NCI-H446 treated with DMSO at 0.1 percent for 48 hours (cell line): ENCODE measurements around the gene TECRL.

Experiments
- DNase-seq: peaks from one replicate; lab custom pipeline; 2025; lab: John Stamatoyannopoulos, UW

TECRL gene

DNA sequence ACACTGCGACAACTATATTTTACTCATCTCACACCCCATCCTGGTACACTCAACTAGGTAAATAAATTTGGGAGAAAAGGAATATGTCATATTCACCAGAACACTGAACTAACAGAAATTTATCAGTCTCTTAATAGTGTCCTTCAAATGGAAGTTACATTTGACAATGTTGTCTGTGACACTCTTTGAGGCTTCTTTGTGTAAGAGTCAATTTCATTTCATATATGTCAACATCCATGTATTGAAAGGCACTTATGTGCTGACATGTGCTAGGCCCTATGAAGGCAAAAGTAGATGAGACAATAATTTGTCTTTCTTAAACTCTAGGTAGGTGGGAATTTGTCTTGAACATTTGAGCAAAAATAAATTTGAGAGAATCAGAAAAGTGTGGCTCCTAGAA is 82.0 kb downstream of the TECRL start:
- DNase-seq = no peak

DNA sequence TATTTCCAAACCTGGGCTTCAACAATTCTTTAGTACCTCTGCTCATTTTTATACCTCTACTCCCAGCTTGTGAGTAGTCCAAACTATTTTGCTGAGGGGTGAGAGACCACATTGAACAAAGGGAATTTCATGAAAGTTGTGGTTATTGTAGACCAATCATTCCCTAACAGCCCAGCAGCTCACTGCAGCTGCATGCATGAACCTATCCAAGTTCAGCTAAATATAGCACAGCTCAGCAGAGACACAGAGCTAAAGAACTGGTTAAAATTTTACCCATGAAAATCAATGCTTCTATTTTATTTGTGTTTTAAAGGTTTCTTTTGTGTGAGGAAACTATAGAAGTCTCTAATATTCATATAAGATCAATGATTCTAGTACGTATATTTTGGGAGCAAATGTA is 82.7 kb downstream of the TECRL start:
- no peak for DNase-seq

DNA sequence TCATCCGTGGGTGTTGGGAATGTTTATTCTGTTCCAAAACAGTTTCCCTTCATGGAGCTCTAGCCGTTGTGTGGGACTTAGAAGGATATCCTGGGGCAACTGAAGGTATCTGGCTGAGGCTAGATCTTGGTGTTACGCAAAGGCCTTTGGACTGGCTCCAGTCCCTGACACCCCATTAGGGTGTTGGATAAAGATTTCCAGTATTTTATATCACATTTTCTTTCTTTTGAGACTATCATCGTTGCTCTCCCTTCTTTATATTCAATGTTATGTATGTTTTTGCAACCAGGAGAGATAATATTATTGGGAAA is 103.0 kb downstream of the TECRL start:
- DNase-seq = no peak

DNA sequence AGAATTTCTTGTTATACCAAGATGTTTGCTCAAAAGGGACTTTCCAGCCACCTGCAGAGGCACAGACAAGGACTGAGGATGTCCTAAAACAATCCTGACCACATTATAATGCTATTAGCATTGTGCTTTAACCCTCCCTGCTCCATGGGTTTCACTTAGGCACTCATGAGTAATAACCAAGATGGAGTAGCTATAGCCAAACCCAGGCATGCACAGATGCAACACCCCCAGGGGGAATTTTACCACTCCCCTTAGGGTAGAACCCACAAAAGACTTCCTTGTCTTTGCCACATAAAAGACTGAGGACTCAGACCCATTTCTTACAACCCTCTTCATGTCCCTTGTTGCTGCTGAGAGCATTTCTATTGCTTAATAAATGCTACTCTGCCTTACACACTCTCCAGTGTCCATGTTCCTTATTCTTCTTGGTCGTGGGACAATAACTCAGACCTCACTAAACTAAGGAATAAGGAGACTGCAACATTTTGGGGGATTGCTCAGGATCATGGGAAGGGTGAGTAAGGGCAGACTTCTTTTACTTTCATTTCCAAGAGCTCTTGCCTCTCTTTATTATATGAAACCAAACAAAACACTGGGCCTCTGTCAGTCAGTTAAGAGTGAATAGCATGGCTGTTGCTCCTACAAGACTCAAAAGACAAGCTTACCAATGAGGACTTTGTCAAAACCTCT is 103.5 kb downstream of the TECRL start:
- DNase-seq = no peak

DNA sequence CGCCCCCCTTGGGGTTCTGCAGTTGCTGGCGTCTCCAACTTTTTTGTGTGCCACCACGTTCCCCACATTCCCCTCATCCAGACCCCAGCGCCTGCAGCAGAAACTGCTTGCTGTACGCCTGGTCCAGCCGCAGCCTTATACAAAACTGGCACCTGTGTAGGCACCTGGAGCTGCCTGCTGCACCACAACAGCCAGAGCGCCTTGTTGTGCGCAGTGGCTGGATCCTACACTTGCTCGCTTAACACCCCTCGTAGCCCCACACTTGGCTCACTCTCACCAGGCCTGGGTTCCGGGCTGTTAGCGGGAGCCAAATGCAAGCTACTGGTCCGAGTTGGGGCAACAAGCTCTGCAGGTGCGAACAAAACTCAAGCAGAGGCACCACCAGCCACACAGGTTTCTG is 136.8 kb downstream of the TECRL start:
- no peak for DNase-seq

DNA sequence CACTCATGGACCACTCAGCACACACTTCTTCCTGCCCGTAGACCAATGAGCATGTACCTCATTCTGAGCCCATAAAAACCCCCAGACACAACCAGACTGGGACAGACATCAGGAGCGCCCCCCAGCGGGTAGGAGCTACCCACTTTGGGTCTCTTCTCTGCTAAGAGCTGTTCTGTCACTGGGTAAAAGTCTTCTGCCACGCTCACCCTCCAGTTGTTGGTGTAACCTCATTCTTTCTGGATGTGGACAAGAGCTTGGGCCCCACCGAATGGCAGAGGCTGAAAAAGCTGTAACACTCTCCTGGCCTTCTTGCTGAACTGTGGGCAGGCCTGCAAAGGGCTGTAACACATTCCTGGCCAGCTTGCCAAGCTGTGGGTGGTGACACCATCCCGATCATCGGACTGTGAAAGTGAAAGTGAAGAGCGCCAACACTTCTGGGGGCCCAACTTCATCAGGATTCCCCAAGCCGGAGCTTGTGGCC is 137.6 kb downstream of the TECRL start:
- no peak for DNase-seq

DNA sequence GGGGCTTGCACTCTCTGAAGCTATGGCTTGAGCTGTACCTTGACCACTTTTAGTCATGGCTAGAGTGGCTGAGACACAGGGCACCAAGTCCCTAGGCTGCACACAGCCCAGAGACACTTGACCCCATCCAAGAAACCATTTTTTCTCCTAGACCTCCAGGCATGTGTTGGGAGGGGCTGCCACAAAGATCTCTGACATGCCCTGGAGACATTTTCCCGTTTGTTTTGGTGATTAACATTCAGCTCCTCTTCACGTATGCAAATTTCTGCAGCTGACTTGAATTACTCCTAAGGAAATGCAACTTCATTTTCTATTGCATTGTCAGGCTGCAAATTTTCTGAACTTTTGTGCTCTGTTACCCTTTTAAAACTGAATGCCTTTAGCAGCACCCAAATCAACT is 142.6 kb downstream of the TECRL start:
- no peak for DNase-seq

DNA sequence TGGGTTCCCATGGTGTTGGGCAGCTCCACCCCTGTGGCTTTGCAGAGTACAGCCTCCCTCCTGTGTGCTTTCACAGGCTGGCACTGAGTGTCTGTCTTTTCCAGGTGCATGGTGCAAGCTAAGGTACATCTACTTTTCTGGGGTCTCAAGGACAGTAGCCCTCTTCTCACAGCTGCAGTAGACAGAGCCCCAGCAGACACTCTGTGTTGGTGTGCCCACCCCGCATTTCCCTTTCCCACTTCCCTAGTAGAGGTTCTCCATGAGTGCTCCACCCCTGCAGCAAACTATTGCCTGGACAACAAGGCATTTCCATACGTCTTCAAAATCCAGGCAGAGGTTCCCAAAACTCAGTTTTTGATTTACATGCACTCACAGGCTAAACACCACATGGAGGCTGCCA is 143.0 kb downstream of the TECRL start:
- DNase-seq = no peak

DNA sequence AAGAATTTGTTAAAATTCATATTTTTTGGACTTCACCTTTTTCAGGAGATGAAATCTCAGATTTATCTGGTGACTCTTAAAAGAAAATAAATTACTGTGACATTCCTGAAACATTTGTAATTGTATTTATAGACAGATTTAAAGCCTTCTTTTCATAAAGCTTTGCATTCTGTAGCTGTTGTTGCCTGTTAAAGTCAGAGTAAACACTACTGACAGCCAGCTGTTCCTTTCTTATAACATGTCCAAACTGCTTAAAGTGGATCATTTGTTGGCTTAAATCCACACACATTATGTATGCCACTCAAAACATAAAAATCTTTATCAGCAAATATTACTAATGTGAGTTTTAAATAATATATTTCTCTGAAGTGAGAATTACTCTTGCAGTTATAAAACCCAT is 157.5 kb downstream of the TECRL start:
- peak; percentile 73 for DNase-seq

DNA sequence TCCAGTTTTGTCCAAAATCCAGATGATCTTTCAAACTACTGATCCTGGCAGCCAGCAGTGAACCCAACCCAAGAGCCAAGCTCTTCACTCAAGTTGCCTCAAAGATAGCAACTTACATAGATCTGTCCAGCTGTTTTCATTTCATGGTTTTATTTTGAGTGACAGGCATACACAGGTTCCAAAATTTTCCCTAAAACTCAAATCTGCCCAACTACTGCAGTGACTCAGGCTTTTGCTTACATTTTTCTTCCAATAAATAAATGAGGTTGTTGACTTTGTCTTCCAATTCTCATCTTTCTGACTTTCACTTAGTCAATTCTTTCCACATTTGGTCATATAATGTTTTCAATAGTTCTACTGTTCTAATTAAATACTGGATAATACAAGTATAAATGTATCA is 158.8 kb downstream of the TECRL start:
- DNase-seq = peak; percentile 95

DNA sequence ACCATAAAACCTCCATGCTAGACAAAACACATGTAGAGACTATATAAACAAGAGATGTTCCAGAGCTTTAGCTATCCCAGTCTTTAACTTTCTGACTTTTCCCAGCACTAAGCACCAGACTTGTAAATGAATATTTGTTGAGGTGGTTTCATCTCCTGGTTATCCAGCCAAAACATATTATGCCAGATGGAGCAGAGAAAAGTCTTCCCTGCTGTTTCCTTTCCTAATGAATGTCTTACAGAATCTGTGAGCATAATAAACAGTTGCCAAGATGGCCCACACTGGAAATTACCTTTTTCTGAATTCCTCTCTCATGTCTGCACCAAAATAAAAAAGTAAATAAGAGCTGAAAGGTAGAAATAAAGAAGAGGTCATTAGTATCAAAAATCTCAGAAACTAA is 159.2 kb downstream of the TECRL start:
- DNase-seq = peak; percentile 95

DNA sequence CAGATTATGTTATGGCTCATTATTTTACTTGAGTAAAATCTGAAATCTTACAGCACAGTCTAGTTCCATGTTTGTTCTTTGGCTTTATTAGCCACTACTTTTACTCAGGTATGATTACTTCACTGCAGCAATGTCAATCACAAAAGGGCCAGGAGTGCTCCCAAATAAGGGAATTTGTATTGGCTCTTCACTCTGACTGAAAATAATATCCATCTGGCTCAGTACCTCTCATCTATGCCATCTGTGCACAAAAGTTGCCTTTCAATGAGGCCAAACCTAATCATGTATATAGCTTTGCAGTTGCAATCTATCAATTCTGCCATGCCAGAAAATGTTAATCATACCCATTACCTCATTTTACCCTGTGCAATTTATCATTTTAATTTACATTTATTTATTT is 161.1 kb downstream of the TECRL start:
- DNase-seq = peak; percentile 91

DNA sequence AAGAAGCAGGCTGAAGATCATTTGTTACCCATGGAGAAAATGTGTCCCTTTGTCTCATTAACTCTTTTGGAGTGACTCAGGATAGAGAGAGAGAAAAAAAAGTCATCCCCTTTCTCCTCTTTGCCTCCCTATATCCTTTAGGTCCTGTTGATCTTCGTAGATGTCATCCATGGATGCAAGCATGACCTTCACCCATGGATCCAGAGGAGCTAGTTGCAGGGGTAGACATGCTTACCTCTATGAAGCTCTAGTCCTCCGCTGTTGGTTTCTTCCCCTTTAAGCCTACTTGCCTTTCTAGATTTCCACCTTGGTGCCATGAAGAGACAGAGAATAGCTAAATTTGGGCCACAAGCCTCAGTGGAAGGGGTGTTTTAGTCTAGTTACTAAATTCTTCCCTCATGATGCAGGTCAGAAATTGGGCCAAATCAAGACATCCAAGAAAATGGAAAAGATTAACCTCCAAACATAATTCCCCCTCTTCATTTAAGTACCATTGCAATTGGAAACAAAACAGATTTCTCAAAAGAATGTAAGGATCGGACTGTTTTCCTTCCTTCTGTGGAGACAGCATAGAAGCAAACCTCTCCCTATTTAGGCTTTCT is 178.4 kb downstream of the TECRL start:
- no peak for DNase-seq
